SU-DHL-6 (cell line): ENCODE measurements around the gene PTCD1.

Experiments
- H2AFZ ChIP-seq: fragments of 200-600 bp; sonication (generic); 2 replicates; pipeline ENCODE4 v1.6.1; 2014; ENCODE audit warnings: low read depth, mild to moderate bottlenecking, moderate library complexity, mixed read lengths, antibody characterized with exemption, low read length; ENCODE audit not compliant: severe bottlenecking
- H3F3A ChIP-seq: fragments of 200-600 bp; shearing (Covaris generic); 2 replicates; pipeline ENCODE4 v1.6.0; 2016; ENCODE audit warnings: antibody characterized with exemption, mild to moderate bottlenecking; ENCODE audit not compliant: insufficient read depth
- H3K27ac ChIP-seq: fragments of 200-600 bp; sonication (generic); 2 replicates; pipeline ENCODE4 v1.5.1; 2016; ENCODE audit warnings: low read depth, mild to moderate bottlenecking, low read length, moderate library complexity, mixed read lengths
- H3K27me3 ChIP-seq: fragments of 200-600 bp; sonication (generic), shearing (Covaris generic); 2 replicates; pipeline ENCODE4 v1.6.0; 2014; ENCODE audit warnings: mild to moderate bottlenecking, low read length
- H3K36me3 ChIP-seq: fragments of 200-600 bp; sonication (generic); 2 replicates; pipeline ENCODE4 v1.6.1; 2014; ENCODE audit warnings: mild to moderate bottlenecking, low read length, mixed read lengths
- H3K4me2 ChIP-seq: fragments of 300-600, 200-600 bp; shearing (Covaris generic), sonication (generic); 2 replicates; pipeline ENCODE4 v1.6.0; 2014; ENCODE audit warnings: low read length, low read depth, mild to moderate bottlenecking; ENCODE audit not compliant: poor library complexity, severe bottlenecking
- H3K4me3 ChIP-seq: fragments of 200-600 bp; sonication (generic); 2 replicates; pipeline ENCODE4 v1.5.1; 2014; ENCODE audit warnings: antibody characterized with exemption, low read length, mild to moderate bottlenecking, mixed read lengths; ENCODE audit not compliant: insufficient read depth, poor library complexity, severe bottlenecking
- H3K79me2 ChIP-seq: fragments of 200-600 bp; sonication (generic); 2 replicates; pipeline ENCODE4 v1.6.1; 2014; ENCODE audit warnings: mild to moderate bottlenecking, low read length, moderate library complexity; ENCODE audit not compliant: insufficient read depth
- H3K9ac ChIP-seq: fragments of 200-600 bp; sonication (generic); 2 replicates; pipeline ENCODE4 v1.7.0; 2014; ENCODE audit warnings: mild to moderate bottlenecking, low read length
- H3K9me2 ChIP-seq: fragments of 200-600 bp; sonication (generic); replicated peaks from 2 replicates; pipeline ENCODE4 v1.6.1; 2014; ENCODE audit warnings: low read length; ENCODE audit not compliant: insufficient read depth
- H3K9me3 ChIP-seq: fragments of 200-600 bp; sonication (generic); 2 replicates; pipeline ENCODE4 v1.6.1; 2014; ENCODE audit warnings: low read length, mixed read lengths; ENCODE audit not compliant: insufficient read depth
- H4K20me1 ChIP-seq: fragments of 200-600 bp; sonication (generic); 2 replicates; pipeline ENCODE4 v1.6.1; 2014; ENCODE audit warnings: low read depth, mild to moderate bottlenecking, antibody characterized with exemption, low read length, moderate library complexity, mixed read lengths
- EZH2phosphoT487 ChIP-seq: fragments of 200-600 bp; sonication (generic), shearing (Covaris generic); conservative IDR thresholded peaks from 2 replicates; pipeline ENCODE4 v1.6.1; 2018; ENCODE audit warnings: mild to moderate bottlenecking, antibody characterized with exemption, low read length, moderate library complexity, mixed read lengths
- TF ChIP-seq, protein P1 (sequence below): fragments of 200-600 bp; sonication (generic); IDR thresholded peaks from one replicate; pipeline ENCODE4 v1.5.1; 2017; ENCODE audit warnings: antibody characterized with exemption, mild to moderate bottlenecking, low read length, moderate library complexity; ENCODE audit not compliant: insufficient read depth, poor library complexity, severe bottlenecking

The PTCD1 gene

DNA sequence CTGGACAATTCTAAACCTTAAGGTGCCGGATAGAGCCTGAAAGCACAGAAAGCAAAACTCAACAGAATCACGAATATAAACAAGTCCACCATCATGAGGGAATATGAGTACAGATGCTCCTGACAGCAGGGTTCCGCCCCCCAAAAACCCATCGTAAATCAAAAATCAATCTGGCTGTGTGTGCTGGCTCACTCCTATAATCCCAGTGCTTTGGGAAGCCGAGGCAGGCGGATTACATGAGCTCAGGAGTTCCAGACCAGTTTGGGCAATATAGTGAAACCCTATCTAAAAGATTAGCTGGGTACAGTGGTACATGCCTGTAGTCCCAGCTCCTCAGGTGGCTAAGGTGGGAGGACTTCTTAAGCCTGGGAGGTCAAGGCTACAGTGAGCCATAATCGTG lies 17.6 kb downstream of the PTCD1 start:
- H3K4me3 ChIP-seq = no peak overlapping the region
- no peaks in the 10 kb centered on the region for H3K9me2 ChIP-seq
- no peaks in the 10 kb centered on the region for H3K79me2 ChIP-seq
- H3K4me2 ChIP-seq = no peak overlapping the region
- no peaks in the 10 kb centered on the region for H3K27me3 ChIP-seq
- H3K9me3 ChIP-seq = no peaks in the 10 kb centered on the region
- H3K36me3 ChIP-seq = peaks cover 10% of the 10 kb centered on the region; the same call in 1 of the 2 replicates
- no peaks in the 10 kb centered on the region for H4K20me1 ChIP-seq
- H2AFZ ChIP-seq = no peak overlapping the region
- H3K27ac ChIP-seq = no peak overlapping the region
- peaks cover 14% of the 10 kb centered on the region; the same call in 1 of the 2 replicates for H3F3A ChIP-seq
- TF ChIP-seq EZH2phosphoT487 = no peak
- TF ChIP-seq, protein P1, sequence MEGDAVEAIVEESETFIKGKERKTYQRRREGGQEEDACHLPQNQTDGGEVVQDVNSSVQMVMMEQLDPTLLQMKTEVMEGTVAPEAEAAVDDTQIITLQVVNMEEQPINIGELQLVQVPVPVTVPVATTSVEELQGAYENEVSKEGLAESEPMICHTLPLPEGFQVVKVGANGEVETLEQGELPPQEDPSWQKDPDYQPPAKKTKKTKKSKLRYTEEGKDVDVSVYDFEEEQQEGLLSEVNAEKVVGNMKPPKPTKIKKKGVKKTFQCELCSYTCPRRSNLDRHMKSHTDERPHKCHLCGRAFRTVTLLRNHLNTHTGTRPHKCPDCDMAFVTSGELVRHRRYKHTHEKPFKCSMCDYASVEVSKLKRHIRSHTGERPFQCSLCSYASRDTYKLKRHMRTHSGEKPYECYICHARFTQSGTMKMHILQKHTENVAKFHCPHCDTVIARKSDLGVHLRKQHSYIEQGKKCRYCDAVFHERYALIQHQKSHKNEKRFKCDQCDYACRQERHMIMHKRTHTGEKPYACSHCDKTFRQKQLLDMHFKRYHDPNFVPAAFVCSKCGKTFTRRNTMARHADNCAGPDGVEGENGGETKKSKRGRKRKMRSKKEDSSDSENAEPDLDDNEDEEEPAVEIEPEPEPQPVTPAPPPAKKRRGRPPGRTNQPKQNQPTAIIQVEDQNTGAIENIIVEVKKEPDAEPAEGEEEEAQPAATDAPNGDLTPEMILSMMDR = no peak
- H3K9ac ChIP-seq = no peak overlapping the region

- no peaks in the 10 kb centered on the region for H3K27me3 ChIP-seq
- no peaks in the 10 kb centered on the region for H3K79me2 ChIP-seq
- no peak overlapping the region for H3K27ac ChIP-seq
- H3K9me3 ChIP-seq = no peaks in the 10 kb centered on the region
- peaks cover 12% of the 10 kb centered on the region; the same call in 1 of the 2 replicates for H3K36me3 ChIP-seq
- no peak for TF ChIP-seq EZH2phosphoT487
- TF ChIP-seq, protein P1 = no peak
- no peak overlapping the region for H3K9ac ChIP-seq
- no peak overlapping the region for H3K4me2 ChIP-seq
- no peaks in the 10 kb centered on the region for H4K20me1 ChIP-seq
- H2AFZ ChIP-seq = no peak overlapping the region
- H3K4me3 ChIP-seq = no peak overlapping the region
- peaks cover 14% of the 10 kb centered on the region; the same call in 1 of the 2 replicates for H3F3A ChIP-seq
- H3K9me2 ChIP-seq = no peaks in the 10 kb centered on the region
Observed at GRCh38 chr7:99420213-99420612, 18.4 kb downstream of the PTCD1 start.

GRCh38 chr7:99419323-99420021 lies 19.1 kb downstream of the PTCD1 start:
- Histone ChIP-seq H3K4me3 (no peak overlapping the region), H3K9me2 (no peaks in the 10 kb centered on the region), H3K4me2 (no peak overlapping the region), H3K27me3 (no peaks in the 10 kb centered on the region), H3K9ac (no peak overlapping the region), H3K79me2 (no peaks in the 10 kb centered on the region), H2AFZ (no peak overlapping the region), H3F3A (peaks cover 14% of the 10 kb centered on the region; the same call in 1 of the 2 replicates), H3K36me3 (peaks cover 12% of the 10 kb centered on the region; the same call in 1 of the 2 replicates), H4K20me1 (no peaks in the 10 kb centered on the region), H3K27ac (no peak overlapping the region), H3K9me3 (no peaks in the 10 kb centered on the region)
- TF ChIP-seq, protein P1 = no peak
- TF ChIP-seq EZH2phosphoT487 = no peak
